Activated B cell treated with CpG ODN at 0.5 μM for 24 hours (primary cell): ENCODE data around the gene MYO15A. TPM values are rescaled to one million over a fixed set of nuclear protein-coding genes. Genes with fewer than 3 reads are reported as not detected.

Experiments used
- ATAC-seq: fragments of 200-7000 bp; cut with Tn5 transposase; one replicate; pipeline ENCODE4 v1.10.0; 2021; ENCODE audit warnings: low read depth, mild to moderate bottlenecking, moderate library complexity
- CTCF ChIA-PET: fragments of 350-600 bp; sonication (Branson Sonifier 250); formaldehyde crosslinking; loops from one replicate; lab custom pipeline; 2021; ENCODE audit warnings: antibody characterized with exemption; lab: Charles Lee
- POLR2A ChIA-PET: fragments of 350-600 bp; sonication (Branson Sonifier 250); formaldehyde crosslinking; loops from one replicate; lab custom pipeline; 2021; ENCODE audit warnings: antibody characterized with exemption; lab: Charles Lee
- DNase-seq: peaks from one replicate; pipeline ENCODE4 v3.0.0; 2022
- H3K27ac Mint-ChIP-seq: one replicate; pipeline ENCODE4 v1.8.0; 2020; ENCODE audit warnings: mixed read lengths
- H3K27me3 Mint-ChIP-seq: one replicate; pipeline ENCODE4 v1.8.0; 2021; ENCODE audit warnings: mixed read lengths
- H3K36me3 Mint-ChIP-seq: one replicate; pipeline ENCODE4 v1.8.0; 2021; ENCODE audit warnings: low read depth, mixed read lengths
- H3K4me1 Mint-ChIP-seq: one replicate; pipeline ENCODE4 v1.8.0; 2021; ENCODE audit warnings: mixed read lengths
- H3K4me3 Mint-ChIP-seq: one replicate; pipeline ENCODE4 v1.8.0; 2020; ENCODE audit warnings: mild to moderate bottlenecking, mixed read lengths
- H3K9me3 Mint-ChIP-seq: one replicate; pipeline ENCODE4 v1.8.0; 2020; ENCODE audit warnings: mixed read lengths
- intact Hi-C: fragments of 100-400 bp; cut with micrococcal nuclease; formaldehyde crosslinking; loops from one replicate; pipeline ENCODE4 v1.15.1; 2024
- total RNA-seq: library from RNA; stranded (reverse); gene quantifications from 2 replicates; pipeline ENCODE4 v1.2.3, GENCODE V29; 2022
- TF ChIP-seq, protein P1 (sequence below): fragments of 200-600 bp; IDR thresholded peaks from one replicate; pipeline ENCODE4 v1.8.0; 2022; ENCODE audit warnings: antibody characterized with exemption, mild to moderate bottlenecking

Gene MYO15A
- total RNA-seq, 1 donor from 2014 or later = 1.3 TPM

DNA sequence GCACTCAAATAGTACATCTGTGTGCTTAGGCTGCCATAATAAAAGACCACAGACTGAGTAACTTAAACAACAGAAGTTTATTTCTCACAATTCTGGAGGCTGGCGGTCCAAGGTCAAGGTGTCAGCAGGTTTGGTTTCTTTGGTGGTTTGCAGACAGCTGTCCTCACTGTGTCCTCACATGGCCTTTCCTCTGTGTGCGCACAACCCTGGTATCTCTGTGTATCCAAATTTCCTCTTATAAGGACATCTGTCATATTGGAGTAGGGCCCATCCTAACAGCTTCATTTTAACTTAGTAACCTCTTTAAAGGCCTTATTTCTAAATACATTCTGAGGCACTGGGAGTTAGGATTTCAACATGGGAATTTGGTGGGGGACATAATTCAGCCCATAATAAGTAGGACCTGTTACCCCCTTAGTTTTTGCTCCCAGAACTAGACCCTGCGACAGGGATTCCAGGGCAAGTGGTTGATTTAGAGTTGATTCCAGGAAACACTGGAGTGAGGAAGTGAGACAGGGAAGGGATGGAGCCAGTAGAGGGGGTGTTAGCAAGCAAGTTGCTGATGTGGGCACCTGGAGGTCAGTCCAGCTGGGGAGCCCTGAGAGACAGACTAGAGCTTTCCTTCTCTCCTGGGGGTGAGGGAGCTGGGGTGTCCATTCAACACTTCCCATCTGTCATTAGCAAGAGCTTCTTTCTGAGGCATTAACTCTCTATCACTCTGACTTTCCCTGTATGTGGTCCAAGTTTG, 64.1 kb downstream of the MYO15A start:
- DNase-seq (no peak), ATAC-seq (no peak)
- Mint-ChIP-seq H3K27me3 (peaks cover 1% of the 10 kb centered on the region), H3K27ac (no peak overlapping the region), H3K4me3 (no peak overlapping the region), H3K36me3 (no peaks in the 10 kb centered on the region), H3K4me1 (peaks cover 5% of the 10 kb centered on the region), H3K9me3 (no peaks in the 10 kb centered on the region)
- intact Hi-C loops = no loop called here
- TF ChIP-seq, protein P1, sequence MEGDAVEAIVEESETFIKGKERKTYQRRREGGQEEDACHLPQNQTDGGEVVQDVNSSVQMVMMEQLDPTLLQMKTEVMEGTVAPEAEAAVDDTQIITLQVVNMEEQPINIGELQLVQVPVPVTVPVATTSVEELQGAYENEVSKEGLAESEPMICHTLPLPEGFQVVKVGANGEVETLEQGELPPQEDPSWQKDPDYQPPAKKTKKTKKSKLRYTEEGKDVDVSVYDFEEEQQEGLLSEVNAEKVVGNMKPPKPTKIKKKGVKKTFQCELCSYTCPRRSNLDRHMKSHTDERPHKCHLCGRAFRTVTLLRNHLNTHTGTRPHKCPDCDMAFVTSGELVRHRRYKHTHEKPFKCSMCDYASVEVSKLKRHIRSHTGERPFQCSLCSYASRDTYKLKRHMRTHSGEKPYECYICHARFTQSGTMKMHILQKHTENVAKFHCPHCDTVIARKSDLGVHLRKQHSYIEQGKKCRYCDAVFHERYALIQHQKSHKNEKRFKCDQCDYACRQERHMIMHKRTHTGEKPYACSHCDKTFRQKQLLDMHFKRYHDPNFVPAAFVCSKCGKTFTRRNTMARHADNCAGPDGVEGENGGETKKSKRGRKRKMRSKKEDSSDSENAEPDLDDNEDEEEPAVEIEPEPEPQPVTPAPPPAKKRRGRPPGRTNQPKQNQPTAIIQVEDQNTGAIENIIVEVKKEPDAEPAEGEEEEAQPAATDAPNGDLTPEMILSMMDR = no peak
- POLR2A ChIA-PET = no interaction called here
- CTCF ChIA-PET = no interaction called here

DNA sequence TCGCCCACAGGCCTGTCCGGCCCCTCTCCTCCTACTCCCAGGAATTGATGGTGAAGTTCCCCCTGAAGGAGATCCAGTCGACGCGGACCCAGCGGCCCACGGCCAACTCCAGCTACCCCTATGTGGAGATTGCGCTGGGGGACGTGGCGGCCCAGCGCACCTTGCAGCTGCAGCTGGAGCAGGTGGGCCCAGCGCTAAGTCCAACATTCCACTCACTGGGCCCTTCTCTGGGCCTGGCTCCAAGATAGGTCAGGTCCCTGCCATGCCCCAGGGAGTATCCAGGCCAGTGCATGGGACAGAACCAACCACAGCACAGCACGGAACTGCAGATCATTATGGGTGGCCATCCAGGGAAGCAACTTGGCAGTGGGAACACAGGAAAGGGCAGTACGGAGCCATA, 65.2 kb downstream of the MYO15A start:
- Mint-ChIP-seq H3K4me1 (peaks cover 5% of the 10 kb centered on the region), H3K4me3 (no peak overlapping the region), H3K36me3 (no peaks in the 10 kb centered on the region), H3K9me3 (no peaks in the 10 kb centered on the region), H3K27me3 (peaks cover 1% of the 10 kb centered on the region), H3K27ac (no peak overlapping the region)
- TF ChIP-seq, protein P1 = no peak
- intact Hi-C loops = no loop called here
- POLR2A ChIA-PET = no interaction called here
- ATAC-seq (no peak), DNase-seq (no peak)
- CTCF ChIA-PET = no interaction called here

DNA sequence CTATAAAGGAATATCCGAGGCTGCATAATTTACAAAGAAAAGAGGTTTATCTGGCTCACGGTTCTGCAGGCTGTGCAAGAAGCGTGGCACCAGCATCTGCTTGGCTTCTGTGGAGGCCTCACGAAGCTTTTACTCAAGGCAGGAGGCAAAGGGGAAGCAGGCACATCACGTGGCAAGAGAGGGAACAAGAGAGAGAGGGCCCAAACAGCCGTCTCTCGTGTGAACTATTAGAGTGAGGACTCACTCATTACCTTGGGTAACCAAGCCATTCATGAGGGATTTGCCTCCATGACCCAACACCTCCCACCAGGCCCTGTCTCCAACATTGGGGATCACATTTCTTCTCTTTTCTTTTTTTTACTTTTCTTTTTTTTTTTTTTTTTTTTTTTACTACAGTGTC, 67.6 kb downstream of the MYO15A start:
- intact Hi-C loops = no loop called here
- Mint-ChIP-seq H3K27ac (peak overlapping the region; percentile 36), H3K27me3 (no peaks in the 10 kb centered on the region), H3K9me3 (no peaks in the 10 kb centered on the region), H3K4me1 (peaks cover 5% of the 10 kb centered on the region), H3K4me3 (no peak overlapping the region), H3K36me3 (no peaks in the 10 kb centered on the region)
- ChIA-PET CTCF (interaction anchor here (1.2 kb wide), 1 partner anchor 10 kb away, joined by 4 read pairs; no protein-coding TSS in a partner anchor), POLR2A (interaction anchor here (1.1 kb wide), 1 partner anchor 8 kb away, joined by 8 read pairs; the partner anchor contains the start of gene ALKBH5)
- TF ChIP-seq, protein P1 = no peak
- DNase-seq = no peak
- peak; percentile 65 for ATAC-seq

DNA sequence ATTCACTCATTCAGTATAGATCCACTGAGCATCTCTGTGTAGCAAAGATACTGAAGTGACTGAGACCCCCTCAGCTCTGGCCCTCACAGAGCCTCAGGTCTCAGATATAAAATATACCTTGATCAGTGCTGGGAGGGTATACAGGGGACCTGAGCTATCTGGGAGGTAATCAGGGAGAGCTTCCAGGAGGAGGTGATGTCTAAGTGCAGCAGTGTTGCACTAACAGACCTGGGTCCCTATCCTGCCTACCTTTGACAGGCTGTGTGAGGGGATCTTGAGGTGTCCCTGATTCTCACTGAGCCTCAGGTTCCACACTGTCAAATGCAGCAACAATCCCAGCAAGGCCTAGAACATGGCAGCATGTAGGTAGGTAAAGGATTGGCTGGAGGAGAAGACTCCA, 68.6 kb downstream of the MYO15A start:
- ATAC-seq (no peak), DNase-seq (no peak)
- Mint-ChIP-seq H3K27me3 (no peaks in the 10 kb centered on the region), H3K27ac (no peak overlapping the region), H3K4me3 (no peak overlapping the region), H3K4me1 (peaks cover 8% of the 10 kb centered on the region), H3K9me3 (no peaks in the 10 kb centered on the region), H3K36me3 (no peaks in the 10 kb centered on the region)
- TF ChIP-seq, protein P1 = no peak
- ChIA-PET CTCF (no interaction called here), POLR2A (interaction anchor here (1.5 kb wide), 1 partner anchor 19 kb away, joined by 6 read pairs; no protein-coding TSS in a partner anchor)
- intact Hi-C loops = no loop called here

DNA sequence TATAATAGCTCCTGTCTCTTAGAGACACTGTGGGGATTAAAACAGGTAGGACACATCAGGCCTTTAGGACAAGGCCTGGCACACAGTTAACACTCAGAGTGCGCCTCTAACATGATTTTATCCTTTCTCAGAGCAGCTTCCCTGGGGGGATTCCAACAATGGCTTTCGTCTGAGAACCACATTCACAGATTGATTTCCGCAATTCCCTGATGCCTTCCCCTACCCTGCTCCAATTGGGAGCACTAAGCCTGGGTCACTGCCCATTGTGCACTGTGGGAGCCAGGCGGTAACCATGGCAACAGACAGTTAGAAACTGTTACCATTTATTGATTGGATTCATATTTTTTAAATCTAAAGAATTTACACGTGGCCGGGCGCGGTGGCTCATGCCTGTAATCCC, 69.2 kb downstream of the MYO15A start:
- no peaks in the 10 kb centered on the region for H3K27me3 Mint-ChIP-seq
- no peaks in the 10 kb centered on the region for H3K36me3 Mint-ChIP-seq
- H3K4me1 Mint-ChIP-seq = peaks cover 10% of the 10 kb centered on the region
- intact Hi-C loops = no loop called here
- H3K4me3 Mint-ChIP-seq = no peak overlapping the region
- ChIA-PET CTCF (no interaction called here), POLR2A (interaction anchor here (1.5 kb wide), 1 partner anchor 20 kb away, joined by 6 read pairs; no protein-coding TSS in a partner anchor)
- no peak for DNase-seq
- TF ChIP-seq, protein P1 = no peak
- ATAC-seq = no peak
- H3K27ac Mint-ChIP-seq = no peak overlapping the region
- no peaks in the 10 kb centered on the region for H3K9me3 Mint-ChIP-seq
